SK-N-DZ (cell line): Measurements from ENCODE around the gene VAV3.

Source experiments
- DNase-seq: peaks from one replicate; pipeline ENCODE4 v3.0.0-alpha.2; 2015; ENCODE audit warnings: low spot score
- small RNA-seq, 2 experiments: library from RNA; depleted of rRNA; stranded (forward); fragments of <200 nt; gene quantifications; one replicate each; pipeline ENCODE3, GENCODE V24; 2014

VAV3 gene

DNA sequence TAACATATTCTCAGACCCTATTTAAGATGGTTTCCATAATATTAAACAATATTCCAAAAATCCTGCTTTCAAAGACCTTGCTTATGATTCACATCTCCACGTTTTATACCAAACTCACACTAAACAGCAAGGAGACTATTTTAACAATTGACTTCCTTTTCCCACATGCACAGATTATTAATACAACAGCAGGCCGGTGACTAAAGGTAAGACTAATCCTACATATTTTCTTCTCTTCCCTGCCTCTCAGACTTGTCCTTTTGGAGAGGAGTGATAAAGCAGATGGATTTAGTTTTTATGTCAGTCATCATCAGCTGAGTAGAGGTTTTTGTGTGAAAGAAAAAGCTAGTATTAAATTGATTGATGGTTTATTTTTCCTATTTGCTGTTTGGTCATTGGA lies 423.6 kb downstream of the VAV3 start:
- DNase-seq = no peak

DNA sequence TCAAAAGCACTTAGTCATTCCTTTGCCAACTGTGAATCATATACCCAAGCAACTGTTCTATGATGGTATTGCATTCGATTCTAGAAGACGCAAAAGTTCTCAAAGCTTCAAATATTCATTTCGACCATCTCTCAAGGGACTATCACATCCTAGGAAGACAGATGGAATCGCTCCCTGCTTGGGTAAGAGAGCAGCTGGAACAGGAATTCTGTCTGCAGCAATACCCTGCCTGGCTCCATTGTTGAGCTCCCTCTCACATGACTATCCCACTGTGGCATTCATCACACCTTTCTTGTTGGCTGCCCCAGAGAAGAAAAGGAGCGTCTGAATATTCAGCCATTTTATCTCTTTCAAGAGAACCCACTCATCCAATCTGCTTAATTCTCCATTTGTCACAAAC lies 426.5 kb downstream of the VAV3 start:
- DNase-seq = no peak

DNA sequence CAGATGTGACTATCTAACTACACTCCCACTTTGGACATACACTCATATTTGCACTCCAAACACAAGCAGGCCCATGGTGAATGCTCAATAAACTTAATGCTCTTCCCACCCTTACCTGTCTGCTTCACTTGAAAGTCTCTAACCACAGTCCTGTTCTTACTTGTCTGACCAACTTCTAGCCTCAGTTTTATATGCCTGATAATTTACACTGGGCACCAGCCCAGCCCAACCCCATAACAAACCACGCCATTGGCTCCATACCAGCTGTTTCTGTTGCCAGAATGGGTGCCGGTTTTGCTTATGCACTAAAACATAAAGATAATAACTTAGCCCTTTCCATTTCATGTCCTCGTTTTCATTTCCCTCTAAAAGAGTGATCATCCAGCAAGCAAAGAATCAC lies 428.7 kb downstream of the VAV3 start:
- DNase-seq = no peak

DNA sequence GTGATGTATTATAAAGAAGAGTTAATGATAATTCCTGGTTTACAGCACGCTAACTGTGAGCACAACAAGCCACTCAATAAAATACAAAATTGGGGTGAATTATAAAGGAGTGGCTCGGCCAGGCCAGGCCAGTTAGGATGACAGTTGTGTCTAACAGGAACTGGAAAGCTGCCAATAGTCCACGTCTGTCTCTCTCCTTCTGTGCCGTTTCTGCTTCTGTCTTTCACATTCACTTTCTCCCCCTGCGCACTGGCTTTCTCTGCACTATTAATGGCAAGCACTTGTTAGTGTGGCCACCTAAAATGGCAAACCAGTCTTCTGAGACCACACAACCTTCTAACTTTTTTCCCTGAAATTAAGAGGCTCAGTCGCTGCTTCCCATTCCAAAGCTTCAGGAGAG lies 429.9 kb downstream of the VAV3 start:
- DNase-seq = no peak

DNA sequence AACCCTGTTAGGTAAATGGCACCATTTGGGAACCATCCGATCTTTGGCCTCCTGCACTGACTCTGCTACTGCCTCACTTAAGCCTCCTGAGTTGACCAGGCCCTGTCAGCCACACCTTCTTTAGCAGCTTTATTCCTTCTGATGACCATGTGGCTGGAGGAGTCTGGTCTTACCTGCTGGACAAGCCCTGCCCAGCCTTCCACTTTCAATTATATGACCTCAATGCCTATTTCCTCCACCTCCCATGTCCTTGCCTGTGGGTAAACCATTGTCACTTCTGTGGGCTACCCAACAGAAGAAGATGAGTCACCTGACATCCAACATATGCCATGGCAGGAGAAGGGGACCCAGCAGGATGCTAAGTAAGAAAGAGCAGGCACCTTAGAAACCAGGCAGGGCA lies 430.3 kb downstream of the VAV3 start:
- no peak for DNase-seq

DNA sequence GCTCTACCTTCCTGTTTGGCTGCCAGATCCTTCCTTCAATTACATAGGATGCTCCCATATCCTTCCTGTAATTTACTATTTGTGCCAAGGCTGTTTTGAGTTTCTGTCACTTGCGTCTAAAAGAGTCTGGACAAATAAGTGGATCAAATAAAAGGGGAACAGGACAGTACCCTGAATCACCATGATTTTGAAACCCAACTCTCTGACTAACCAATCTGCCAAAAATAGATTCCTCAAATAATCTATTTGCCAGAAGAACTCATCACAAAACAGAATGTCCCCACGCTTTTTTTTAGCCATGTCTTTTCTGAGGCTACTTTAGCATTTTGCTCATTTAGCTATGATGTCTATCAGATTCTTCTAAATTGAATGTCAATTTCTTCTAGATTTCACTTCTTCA lies 431.5 kb downstream of the VAV3 start:
- DNase-seq = no peak

DNA sequence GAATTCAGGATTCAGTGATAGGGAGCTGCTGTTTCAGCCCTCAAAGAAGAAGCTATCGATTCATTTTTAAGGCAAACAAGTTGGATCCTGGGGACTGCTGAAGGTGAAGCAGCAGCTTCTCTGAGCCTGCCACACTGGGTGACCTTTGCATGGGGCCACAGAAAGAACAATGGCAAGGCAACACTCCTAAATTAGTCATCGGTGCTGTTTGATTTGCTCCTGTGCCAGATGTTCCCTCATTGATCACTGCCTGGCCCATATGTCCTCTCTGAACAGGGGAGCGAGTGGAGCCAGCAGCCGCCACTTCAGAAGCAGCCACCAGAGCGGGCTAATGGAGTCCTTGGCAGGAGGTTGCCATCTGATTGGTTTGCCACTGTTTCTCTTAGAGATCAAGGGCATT lies 432.7 kb downstream of the VAV3 start:
- no peak for DNase-seq

DNA sequence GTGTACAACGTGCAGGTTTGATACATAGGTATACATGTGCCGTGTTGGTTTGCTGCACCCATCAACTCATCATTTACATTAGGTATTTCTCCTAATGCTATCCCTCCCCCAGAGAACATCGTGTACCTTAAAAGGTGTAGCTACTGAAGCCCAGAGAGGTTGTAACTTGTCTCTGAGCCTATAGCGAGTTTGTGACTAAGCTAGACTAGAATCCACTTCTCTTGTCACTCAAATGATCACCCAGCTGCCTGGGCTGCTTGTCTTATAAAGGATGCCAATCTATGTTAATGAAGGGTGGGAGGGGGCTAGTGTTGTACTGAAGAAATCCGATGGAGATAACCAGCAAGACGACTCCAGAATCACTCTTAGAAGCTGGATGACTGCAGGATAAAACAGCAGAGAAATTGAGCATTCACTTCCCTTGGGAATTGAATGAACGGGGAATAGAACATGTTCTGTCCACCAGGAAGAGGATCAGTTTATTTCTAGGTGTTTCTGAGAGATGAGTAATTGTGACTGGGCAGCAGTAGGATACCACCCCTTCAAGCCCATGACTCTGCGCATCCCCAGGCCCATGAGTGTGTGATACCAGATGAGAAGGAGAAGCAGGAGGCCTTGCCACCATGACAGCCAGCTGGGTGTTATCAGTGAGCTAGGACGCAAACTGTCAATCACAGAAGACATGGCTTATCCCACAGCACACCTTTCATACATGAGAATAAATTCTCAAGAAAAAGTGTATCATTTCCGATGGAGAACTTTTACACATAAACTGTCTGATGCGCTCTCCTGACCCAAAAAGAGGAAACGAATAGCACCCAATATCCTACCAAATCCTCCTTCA lies 433.7 kb downstream of the VAV3 start:
- no peak for DNase-seq

DNA sequence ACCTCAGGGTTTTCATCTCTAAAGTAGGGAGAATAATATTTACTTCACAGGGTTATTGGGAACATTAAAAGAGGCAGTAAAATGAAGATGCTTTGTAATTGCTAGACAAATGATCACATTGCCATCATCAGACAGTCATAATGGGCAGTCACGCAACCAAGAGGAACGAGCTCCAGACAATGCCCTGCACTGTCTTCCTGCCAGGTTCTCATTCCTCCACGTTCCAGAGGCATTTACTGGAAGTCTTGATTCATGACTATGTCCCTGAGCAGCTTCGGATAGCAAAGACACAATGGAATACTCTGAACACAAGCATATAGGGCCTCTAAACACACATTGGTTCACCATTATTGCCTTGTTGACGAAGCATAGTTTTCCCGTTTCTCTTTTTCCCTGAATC lies 434.4 kb downstream of the VAV3 start:
- no peak for DNase-seq

DNA sequence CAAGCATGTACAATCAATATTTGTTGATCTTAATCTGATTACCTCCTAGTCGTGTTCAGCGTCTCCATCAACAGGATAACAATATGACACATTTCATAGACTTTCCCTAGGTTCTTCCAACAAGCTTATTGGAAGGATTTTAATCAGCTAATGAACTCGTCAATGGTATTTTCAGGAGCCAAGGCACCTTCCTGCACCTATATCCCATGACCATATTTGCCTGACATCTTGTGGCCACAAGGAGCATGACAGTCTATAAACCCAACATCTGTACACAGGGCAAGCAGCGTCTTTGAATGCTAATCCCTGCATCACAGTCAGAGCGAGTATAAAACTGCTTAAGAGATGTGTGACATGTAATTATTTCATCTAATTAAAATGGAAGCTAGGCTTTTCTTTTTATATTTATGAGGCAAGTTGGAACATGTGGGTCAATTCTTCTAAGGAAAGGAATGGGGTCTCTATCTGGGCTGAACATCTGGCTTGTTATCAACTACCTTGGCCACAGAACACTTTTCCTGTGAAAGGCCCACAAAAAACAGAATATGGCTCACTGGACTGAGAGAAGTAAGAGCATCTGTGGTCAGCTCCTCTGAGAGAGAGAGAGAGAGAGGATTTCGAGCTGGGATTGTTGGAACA lies 435.4 kb downstream of the VAV3 start:
- DNase-seq = peak; percentile 71

DNA sequence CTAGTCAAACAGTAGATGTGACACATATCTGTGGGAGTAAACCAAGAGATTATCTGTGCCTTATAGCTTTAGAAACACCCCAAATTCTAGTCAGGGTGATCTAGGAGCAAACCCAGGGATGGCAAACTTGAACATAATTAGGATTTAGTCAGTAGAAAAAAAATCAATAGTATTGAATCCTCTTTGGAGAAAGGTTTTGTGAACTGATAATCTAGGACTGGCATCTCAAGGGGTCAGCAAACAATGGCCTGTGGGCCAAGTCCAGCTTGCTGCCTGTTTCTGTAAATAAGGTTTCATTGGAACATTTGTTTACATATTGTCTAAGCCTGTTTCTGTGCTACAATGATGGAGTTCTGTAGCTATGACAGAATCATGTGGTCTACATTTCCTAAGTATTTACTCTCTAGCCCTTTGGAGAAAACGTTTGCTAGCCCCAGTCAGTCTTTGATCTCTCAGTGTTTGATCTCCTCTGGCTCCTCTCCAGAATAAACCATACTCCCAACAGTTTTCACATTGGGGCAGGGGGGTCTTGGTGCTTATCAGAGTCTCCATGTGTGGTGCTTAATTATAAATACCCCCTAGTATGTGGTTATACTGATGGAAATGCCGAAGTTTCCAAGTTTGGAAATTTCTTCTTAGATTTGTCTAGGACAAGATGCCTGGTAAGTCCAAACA lies 438.3 kb downstream of the VAV3 start:
- no peak for DNase-seq

DNA sequence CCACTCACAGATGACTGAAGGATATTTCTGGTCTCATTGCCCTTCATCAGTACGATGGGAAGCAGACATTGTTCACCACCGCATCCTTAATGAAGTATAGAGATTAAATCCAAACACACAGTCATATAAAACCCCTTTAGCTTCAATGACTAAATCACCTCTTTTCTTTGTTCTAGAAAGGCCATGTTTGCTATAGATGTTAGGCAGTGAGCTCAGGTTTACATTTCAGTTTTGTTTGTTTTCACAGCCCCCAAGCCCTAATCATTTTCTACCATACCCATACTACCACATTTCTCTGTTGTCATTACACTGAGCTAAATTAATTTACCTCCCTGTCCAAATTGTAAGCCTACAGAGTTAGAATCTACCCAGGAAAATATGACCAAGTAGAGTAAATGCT lies 439.0 kb downstream of the VAV3 start:
- no peak for DNase-seq

DNA sequence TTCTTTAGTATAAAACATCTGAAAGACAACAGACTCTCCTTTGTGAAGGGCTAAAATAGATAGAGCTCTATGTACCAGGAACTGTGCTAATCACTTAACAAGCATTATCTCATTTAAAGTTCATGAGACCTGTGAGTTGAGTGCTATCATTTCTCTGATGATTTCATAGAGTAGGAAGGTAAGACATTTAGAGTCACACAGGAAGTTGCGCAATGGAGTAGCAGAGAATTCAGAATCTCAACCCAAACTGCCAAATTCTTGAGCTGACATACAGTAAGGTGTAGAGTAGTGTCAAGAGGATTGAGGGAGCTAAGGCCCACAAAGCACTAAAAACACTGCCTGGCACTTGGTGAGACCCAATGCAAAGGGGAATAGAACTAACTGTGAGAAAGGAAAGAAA lies 439.8 kb downstream of the VAV3 start:
- no peak for DNase-seq

DNA sequence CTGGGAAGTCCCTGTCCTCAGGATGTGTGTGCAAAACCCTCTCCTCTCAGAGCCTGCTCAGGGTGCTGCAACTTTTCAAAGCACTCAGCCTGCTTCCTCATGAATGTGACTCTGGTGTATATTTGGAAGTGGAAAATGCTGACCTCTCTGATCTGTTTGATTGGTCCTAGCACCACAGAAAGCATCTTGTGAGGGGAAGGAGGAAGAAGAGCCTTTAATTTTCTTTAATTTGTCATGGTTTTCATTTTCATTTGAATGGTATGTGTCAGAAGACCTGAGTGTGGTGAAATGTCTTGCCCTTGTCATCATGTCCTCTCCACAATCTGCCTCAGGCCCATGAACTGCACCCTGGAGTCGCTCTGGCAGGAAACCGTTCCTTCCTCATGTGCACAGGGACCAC lies 440.7 kb downstream of the VAV3 start:
- no peak for DNase-seq

DNA sequence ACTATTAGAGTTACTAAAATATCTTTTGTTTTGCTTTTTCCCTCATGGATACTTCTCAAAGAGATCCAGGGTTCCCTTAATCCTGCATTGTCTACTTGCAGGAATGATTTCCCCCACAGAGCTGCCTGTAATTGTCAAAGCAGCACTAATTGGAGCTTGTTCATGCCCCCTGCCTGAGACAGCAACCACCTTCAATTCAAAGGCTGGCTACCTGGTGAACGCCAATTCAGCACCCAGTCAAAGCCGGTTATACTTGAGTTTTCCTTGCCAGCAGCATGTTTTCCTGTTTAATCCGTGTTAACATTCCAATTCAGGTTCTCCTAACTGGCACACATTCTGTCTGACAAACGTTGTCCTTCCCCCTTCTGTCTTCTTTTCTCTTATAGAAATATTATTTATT lies 441.2 kb downstream of the VAV3 start:
- no peak for DNase-seq

DNA sequence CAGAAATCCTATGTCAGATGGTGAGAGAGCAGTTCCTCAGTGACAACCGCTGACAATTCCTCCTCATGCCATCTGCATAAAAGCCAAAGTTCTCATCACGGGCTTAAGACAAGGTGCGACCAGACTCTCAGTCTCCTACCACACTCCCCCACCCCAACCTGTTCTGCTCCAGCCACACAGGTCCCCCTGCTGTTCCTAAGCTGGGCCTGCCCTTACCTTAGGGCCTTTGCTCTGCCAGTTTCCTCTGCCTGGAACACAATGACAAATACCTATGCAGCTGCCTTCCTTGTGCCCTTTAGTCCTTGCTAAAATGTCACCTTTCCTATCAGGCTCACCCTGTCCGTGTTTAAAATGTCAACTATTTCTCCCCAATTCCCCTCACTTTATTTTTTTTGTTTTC lies 441.9 kb downstream of the VAV3 start:
- no peak for DNase-seq

Small RNA genes within 50 kb of the gene (small RNA-seq; reads per million reads assigned to genes)
- gene MIR7852 = 0 reads per million in 2 experiments
